Effector CD4-positive, alpha-beta T cell (primary cell): ENCODE data around the gene PLCD1.

Source experiments
- DNase-seq: peaks from one replicate; pipeline ENCODE4 v3.0.0-alpha.2; 2020

The PLCD1 gene

DNA sequence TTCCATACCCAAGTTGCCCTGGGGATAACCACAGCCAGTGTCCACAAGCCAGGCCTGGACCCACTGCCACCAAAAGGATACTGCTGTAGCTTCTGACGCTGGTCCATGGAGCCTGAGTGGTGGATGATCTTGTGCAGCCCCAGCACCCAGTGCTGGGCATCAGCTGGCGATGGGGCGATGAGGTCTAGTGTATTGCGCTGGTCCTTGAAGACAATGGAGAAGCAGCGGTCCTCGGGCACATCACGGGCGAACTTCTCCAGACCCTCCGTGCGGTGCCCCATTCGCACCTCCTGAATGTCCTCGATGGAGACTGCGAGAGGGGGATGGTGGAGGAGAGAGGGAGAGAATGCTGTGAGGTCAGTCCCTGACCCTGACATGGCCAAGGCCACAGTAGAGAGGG is 13.0 kb downstream of the PLCD1 start:
- no peak for DNase-seq

GRCh38 chr3:38015984-38016383 is 13.5 kb downstream of the PLCD1 start:
- DNase-seq: no peak

GRCh38 chr3:38015485-38015884 is 14.0 kb downstream of the PLCD1 start:
- no peak for DNase-seq

DNA sequence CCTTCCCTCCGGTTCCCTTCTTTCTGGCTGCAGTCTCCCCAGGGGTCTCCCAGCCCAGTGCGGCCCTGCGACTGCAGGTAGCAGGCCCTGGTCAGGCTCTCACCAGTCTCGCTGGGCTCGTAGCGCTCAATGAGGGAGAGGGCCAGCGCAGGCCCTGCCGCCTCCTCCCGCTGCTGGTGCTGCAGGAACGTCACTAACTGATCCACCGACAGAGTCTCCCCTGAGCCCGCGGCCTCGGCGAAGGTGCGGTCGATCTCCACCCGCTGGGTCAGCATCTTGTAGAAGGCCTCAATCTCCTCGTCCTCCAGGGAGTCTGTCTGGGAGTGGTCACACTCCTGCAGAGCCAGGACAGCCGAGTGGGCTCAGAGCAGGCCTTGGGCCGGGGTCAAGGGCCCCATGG is 18.3 kb downstream of the PLCD1 start:
- DNase-seq: no peak

- DNase-seq: no peak
Measured at GRCh38 chr3:38009807-38010591, 19.4 kb downstream of the PLCD1 start.

GRCh38 chr3:38008971-38009580 is 20.4 kb downstream of the PLCD1 start:
- DNase-seq: no peak

- DNase-seq: no peak
Measured at GRCh38 chr3:38008191-38008701, 21.2 kb downstream of the PLCD1 start.

DNA sequence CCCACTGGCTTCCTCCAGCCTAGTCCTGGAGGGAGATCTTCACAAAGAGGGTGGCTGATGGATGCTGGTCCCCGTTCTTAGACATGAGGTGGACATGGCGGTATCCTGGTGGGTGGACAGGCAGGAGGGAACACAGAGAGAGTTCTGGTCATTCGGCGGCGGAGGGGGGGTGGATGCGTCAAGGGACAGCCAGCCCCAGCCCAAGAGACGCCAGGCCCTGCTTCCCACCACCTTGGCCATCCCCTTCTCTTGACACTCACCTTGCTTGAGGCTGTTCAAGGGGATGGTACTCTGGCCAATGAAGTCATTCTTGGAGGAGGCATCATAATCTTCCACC is 21.7 kb downstream of the PLCD1 start:
- DNase-seq: no peak

GRCh38 chr3:38006445-38006995 is 22.9 kb downstream of the PLCD1 start:
- no peak for DNase-seq

DNA sequence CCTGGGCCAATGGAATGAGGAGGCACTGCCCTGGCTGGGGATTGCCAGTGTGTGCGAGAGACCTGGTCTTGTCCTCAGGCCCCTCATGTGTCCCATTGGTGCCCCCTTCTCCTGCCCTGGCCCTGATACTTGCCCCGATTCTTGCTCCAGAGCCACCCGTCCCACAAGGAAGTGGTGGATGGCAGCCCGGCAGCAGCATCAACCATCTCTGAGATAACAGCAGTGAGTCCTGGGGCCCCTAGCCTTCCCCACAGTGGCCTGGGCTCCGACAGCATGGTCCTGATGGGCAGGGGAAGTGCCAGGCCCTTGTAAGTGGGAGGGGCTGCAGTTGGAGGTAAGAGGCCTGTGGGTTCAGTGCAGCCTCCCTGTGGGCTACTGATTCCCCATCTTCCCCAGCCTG is 23.4 kb downstream of the PLCD1 start:
- DNase-seq: no peak

GRCh38 chr3:38005076-38006020 is 24.1 kb downstream of the PLCD1 start:
- DNase-seq: no peak

GRCh38 chr3:38004415-38005075 is 24.9 kb downstream of the PLCD1 start:
- DNase-seq: peak; percentile 36

DNA sequence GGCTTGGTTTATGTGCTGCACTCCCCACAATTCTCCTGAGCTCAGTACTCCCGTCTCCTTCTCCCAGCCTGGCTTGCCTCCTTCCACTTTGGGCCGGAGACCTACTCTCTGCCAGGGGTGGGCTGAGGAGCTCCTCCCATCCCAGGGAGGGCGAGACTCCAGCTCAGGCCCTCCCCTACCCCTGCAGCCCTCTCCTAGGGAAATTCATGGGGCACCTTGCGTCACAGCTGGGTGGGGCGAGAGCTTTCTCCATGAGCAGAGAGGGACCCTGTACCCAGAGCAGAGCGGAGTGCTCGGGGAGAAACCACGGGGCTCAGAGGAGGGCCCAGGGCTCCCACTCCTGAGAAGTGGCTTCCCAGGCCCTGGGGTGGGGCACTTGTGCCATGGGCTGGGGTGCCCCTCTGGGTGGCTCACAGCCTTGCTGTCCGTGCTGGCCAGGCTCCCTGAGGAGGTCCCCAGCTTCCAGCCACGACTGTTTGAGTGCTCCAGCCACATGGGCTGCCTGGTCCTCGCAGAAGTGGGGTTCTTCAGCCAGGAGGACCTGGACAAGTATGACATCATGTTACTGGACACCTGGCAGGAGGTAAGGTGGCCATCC is 25.5 kb downstream of the PLCD1 start:
- no peak for DNase-seq

- DNase-seq: peak; percentile 38
Measured at GRCh38 chr3:38003371-38003816, 26.0 kb downstream of the PLCD1 start.

- DNase-seq: no peak
Measured at GRCh38 chr3:38002940-38003339, 26.5 kb downstream of the PLCD1 start.

GRCh38 chr3:38002291-38002876 is 27.1 kb downstream of the PLCD1 start:
- DNase-seq: peak; percentile 1

DNA sequence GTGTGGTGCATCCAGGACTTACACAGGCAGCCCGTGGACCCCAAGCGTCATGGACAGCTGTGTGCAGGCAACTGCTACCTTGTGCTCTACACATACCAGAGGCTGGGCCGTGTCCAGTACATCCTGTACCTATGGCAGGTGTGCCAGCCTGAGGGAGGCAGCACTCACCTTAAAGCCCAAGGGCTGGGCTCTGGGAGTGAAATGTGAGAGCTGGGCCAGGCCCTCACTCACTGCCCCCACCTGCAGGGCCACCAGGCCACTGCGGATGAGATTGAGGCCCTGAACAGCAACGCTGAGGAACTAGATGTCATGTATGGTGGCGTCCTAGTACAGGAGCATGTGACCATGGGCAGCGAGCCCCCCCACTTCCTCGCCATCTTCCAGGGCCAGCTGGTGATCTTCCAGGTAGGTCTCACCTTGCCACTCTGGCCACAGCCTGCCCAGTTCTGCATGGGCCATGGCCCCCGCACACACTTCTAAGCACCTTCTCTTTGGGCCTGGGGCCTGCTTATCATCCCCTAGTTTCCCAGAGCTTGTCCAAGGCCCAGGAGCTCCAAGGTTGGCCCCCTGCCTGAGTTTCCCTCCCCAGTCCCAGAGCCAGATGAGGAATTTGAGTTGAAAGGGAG is 27.9 kb downstream of the PLCD1 start:
- peak; percentile 1 for DNase-seq

DNA sequence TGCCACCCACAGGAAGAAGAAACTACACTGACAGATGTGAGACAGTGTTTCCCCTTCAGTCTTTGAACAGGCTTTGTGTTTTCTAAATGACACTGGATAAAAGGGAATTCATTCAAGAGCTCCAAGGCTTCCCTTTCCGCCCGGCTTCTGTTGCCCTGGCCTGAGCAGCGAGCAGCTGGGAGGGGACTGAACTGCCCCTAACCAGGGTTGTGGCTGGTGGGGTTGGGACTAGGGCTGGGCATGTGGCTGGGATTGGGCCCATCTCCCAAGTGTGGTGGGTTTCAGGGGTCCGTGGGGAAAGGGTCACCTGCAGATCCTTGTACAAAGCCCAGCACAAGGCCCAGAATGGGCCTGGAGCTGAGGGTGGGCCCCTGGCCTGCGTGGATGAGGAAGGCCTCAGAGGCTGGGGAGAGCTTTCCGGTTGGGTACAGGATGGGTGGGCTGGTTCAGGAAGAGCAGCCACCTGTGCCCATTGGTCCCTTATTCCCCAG is 28.4 kb downstream of the PLCD1 start:
- no peak for DNase-seq

DNA sequence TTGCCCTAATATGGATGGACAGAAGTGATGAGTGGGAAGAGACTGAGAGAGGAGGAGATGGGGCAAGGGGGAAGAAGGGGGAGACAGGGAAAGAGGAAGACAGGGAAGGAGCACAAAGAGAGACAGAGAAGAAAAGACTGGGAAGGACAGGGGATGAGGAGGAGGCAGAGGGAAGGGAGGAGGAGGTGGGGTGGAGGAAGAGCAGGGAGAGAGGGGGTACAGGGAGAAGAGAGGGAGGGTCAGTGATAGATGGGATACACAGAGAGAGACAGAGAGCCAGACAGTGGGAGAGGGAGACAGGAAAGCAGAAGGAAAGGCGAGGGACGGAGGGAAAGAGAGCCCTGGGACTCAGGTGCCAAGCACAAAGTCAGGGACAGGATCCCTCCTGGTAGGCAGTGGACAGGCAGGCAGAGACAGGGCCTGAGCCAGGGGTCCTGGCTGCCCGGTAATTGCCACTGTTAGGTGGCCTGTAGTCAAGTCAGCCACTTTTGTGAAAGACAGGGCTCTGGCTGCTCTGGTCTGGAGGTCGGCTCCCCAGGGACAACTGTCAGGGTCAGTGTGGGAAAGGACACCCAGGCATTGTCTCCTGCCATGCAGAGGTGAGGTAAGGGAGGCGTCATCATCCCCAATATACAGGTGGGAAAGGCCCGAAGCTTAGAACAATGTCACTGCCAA is 29.1 kb downstream of the PLCD1 start:
- DNase-seq: peak; percentile 1

DNA sequence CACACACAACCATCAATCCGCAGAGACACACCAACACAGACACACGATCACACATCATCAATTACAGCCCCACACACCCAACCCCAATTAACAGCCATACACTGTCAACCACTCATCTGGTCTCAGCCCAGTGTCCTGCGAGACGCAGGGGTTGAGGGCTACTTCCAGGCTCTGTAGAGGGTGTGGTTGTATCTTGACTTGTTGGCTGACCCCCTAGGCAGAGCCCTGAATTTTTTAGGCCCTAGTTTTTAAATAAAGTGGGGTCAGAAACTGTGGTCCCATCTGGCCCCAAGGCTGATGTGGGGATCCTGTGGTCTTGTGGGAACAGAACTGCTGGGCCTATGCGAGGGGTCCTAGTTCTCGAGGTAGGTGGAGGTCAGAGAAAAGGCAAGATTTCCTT is 29.6 kb downstream of the PLCD1 start:
- no peak for DNase-seq
